Retinal pigment epithelial cell (primary cell): ENCODE measurements around the gene PCDHGA9.
A peak's percentile ranks its signal among the peaks of the same experiment; 100 is the strongest.

Experiments
- DNase-seq: peaks from one replicate; pipeline ENCODE4 v3.0.0-alpha.2; 2010; ENCODE audit warnings: low read depth
- H3K4me3 ChIP-seq: 2 replicates; pipeline ENCODE4 v1.5.1; 2011; ENCODE audit warnings: mild to moderate bottlenecking, low read length, control low read depth, moderate library complexity
- CTCF ChIP-seq: conservative IDR thresholded peaks from 2 replicates; pipeline ENCODE4 v1.5.1; 2011; ENCODE audit warnings: low read depth, low read length, control low read depth, inconsistent platforms

The PCDHGA9 gene

GRCh38 chr5:141402553-141403243 is at the start of gene PCDHGA9:
Gene PCDHGA9, plus strand, starts transcription at chr5:141402778. Its CDS starts 175 bp downstream, at chr5:141402953.
- TF ChIP-seq CTCF = peak; percentile 55
- H3K4me3 ChIP-seq = peak within 1 kb of the TSS; percentile 29
- no peak for DNase-seq

GRCh38 chr5:141354900-141355469 is 47.6 kb upstream of the PCDHGA9 start, which contains the start of gene PCDHGA4:
Gene PCDHGA4, plus strand, starts transcription at chr5:141355021. Its CDS starts 87 bp downstream, at chr5:141355108.
- peak within 1 kb of the TSS; percentile 14 for H3K4me3 ChIP-seq
- no peak for DNase-seq
- peak; percentile 35 for TF ChIP-seq CTCF

- DNase-seq = no peak
- no peak overlapping the region for H3K4me3 ChIP-seq
- no peak for TF ChIP-seq CTCF
These were observed 46.9 kb upstream of the PCDHGA9 start for GRCh38 chr5:141355641-141356040.

GRCh38 chr5:141356133-141356532 is 46.4 kb upstream of the PCDHGA9 start:
- no peak overlapping the region for H3K4me3 ChIP-seq
- DNase-seq = no peak
- TF ChIP-seq CTCF = no peak

GRCh38 chr5:141356950-141357349 is 45.6 kb upstream of the PCDHGA9 start:
- no peak for DNase-seq
- H3K4me3 ChIP-seq = no peak overlapping the region
- no peak for TF ChIP-seq CTCF

- TF ChIP-seq CTCF = peak; percentile 22
- peak within 1 kb of the TSS; percentile 22 for H3K4me3 ChIP-seq
- DNase-seq = no peak
These were observed 42.7 kb upstream of the PCDHGA9 start, which contains the start of gene PCDHGB2 for GRCh38 chr5:141359790-141360426. Gene PCDHGB2, plus strand, starts transcription at chr5:141359994. Its CDS starts 142 bp downstream, at chr5:141360136.
